ENCODE measurements around the gene SLC1A4.

DNA sequence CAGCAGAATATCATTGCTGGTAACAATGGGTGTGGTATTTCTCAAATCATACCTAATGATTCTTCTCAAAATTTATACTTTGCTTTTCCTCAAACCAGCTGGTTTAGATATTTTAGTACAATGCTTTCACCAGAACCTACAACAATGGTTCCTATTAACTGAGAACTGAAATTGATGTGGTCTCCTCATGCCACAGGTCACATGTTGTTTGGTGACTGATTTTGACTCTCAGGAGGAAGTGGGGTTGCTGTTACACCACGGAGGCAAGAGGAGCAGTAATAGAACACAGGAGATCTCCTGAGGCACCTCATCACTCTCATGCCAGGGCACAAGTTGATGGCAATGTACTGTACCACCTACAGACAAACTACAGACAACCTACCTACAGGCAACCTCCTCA lies 64.0 kb downstream of the SLC1A4 start:
- no peak for TF ChIP-seq EZH2 (IDR thresholded peaks at IDR 0.05)
- no peak for TF ChIP-seq POLR2AphosphoS5 (IDR thresholded peaks at IDR 0.05; ENCODE audit: borderline replicate concordance, low read depth, low read length)
- TF ChIP-seq FOXP2 (optimal IDR thresholded peaks at IDR 0.05; ENCODE audit: control extremely low read depth, extremely low read length, insufficient read depth) = no peak

Measured in SK-N-MC (cell line).